H1 (cell line): ENCODE results near the gene BTAF1. TPM values are rescaled to one million over a fixed set of nuclear protein-coding genes. Genes with fewer than 3 reads are reported as not detected.

ENCODE experiments used
- CTCF ChIA-PET: fragments of 300-600 bp; sonication (Branson Sonifier 250); formaldehyde crosslinking; loops from one replicate; lab custom pipeline; 2021; ENCODE audit not compliant: partially characterized antibody; lab: Charles Lee
- POLR2A ChIA-PET: fragments of 300-600 bp; sonication (Branson Sonifier 250); formaldehyde crosslinking; loops from one replicate; lab custom pipeline; 2021; ENCODE audit warnings: inconsistent platforms; ENCODE audit not compliant: partially characterized antibody; lab: Charles Lee
- DNase-seq, 2 experiments: peaks; one replicate each; pipeline versions ENCODE4 v3.0.0 to v3.0.0-alpha.2; 2010 to 2022; ENCODE audit warnings: low spot score in 2 of 2, low read depth in 1 of 2, mixed read lengths in 1 of 2
- FAIRE-seq: peaks from 2 replicates; lab custom pipeline; 2011; peaks lifted over from hg19 to GRCh38; lab: Jason Lieb, UNC
- H2AFZ ChIP-seq: 2 replicates; pipeline ENCODE4 v1.8.1; 2012; ENCODE audit warnings: low read length, inconsistent platforms
- H2AK5ac ChIP-seq: 2 replicates; pipeline ENCODE4 v1.6.1; 2013; ENCODE audit warnings: low read depth, low read length
- H2BK120ac ChIP-seq: replicated peaks from 2 replicates; pipeline ENCODE3; 2013; ENCODE audit warnings: low read depth, low read length, inconsistent platforms
- H2BK12ac ChIP-seq: 2 replicates; pipeline ENCODE4 v1.6.1; 2013; ENCODE audit warnings: low read depth, low read length
- H2BK15ac ChIP-seq: 2 replicates; pipeline ENCODE4 v1.6.1; 2013; ENCODE audit warnings: low read length
- H2BK20ac ChIP-seq: 2 replicates; pipeline ENCODE4 v1.6.1; 2013; ENCODE audit warnings: low read length
- H2BK5ac ChIP-seq: 2 replicates; pipeline ENCODE4 v1.6.1; 2013; ENCODE audit warnings: low read depth, low read length
- H3K14ac ChIP-seq: 2 replicates; pipeline ENCODE4 v1.6.1; 2013; ENCODE audit warnings: inconsistent platforms; ENCODE audit not compliant: insufficient read length
- H3K18ac ChIP-seq: 2 replicates; pipeline ENCODE4 v1.6.1; 2013; ENCODE audit warnings: low read length; ENCODE audit errors: extremely low read depth
- H3K23ac ChIP-seq: 2 replicates; pipeline ENCODE4 v1.6.1; 2013; ENCODE audit warnings: inconsistent platforms; ENCODE audit not compliant: insufficient read length
- H3K23me2 ChIP-seq: 2 replicates; pipeline ENCODE4 v1.6.1; 2013; ENCODE audit warnings: low read depth, low read length
- H3K27ac ChIP-seq: 2 replicates; pipeline ENCODE4 v1.6.1; 2011; ENCODE audit warnings: low read depth, low read length, inconsistent platforms
- H3K27me3 ChIP-seq, 4 experiments: replicated peaks in 1 of 4; 1 replicate in 1 of 4; 2 replicates in 3 of 4; pipeline versions ENCODE4 v1.6.1 to v1.8.1; 2011 to 2013; ENCODE audit warnings: low read length in 3 of 4, mild to moderate bottlenecking in 3 of 4, inconsistent platforms in 2 of 4, mixed read lengths in 2 of 4, moderate library complexity in 1 of 4; ENCODE audit not compliant: control insufficient read depth in 3 of 4, insufficient read depth in 3 of 4; ENCODE audit errors: extremely low read depth in 1 of 4
- H3K36me3 ChIP-seq, 4 experiments: 2 replicates each; pipeline versions ENCODE4 v1.6.1 to v1.8.1; 2011 to 2013; ENCODE audit warnings: mild to moderate bottlenecking in 4 of 4, low read length in 3 of 4, moderate library complexity in 2 of 4, control low read depth in 1 of 4, inconsistent platforms in 1 of 4; ENCODE audit not compliant: insufficient read depth in 4 of 4, control insufficient read depth in 2 of 4
- H3K4ac ChIP-seq: replicated peaks from 2 replicates; pipeline ENCODE3; 2013; ENCODE audit warnings: low read length, low read depth, mixed read lengths, inconsistent platforms; ENCODE audit not compliant: insufficient read length
- H3K4me1 ChIP-seq, 4 experiments: replicated peaks in 1 of 4; 1 replicate in 1 of 4; 2 replicates in 3 of 4; pipeline versions ENCODE4 v1.6.1 to v1.8.1; 2011 to 2013; ENCODE audit warnings: low read length in 3 of 4, inconsistent platforms in 2 of 4, mixed read lengths in 1 of 4; ENCODE audit not compliant: insufficient read depth in 4 of 4, control insufficient read depth in 3 of 4
- H3K4me2 ChIP-seq, 2 experiments: 2 replicates each; pipeline versions ENCODE4 v1.6.1 to v1.8.1; 2011 to 2013; ENCODE audit warnings: low read depth in 2 of 2, low read length in 2 of 2, control low read depth in 1 of 2, inconsistent platforms in 1 of 2, mild to moderate bottlenecking in 1 of 2; ENCODE audit not compliant: insufficient read depth in 1 of 2
- H3K4me3 ChIP-seq, 4 experiments: fragments of 200-600, 300-600 bp in 1 of 4; sonication (generic), shearing (Covaris generic), sonication (Bioruptor Twin) in 1 of 4; 2 replicates each; pipeline versions ENCODE4 v1.5.1 to v1.8.1; 2011 to 2016; ENCODE audit warnings: low read length in 4 of 4, low read depth in 3 of 4, control low read depth in 2 of 4, inconsistent platforms in 2 of 4, mild to moderate bottlenecking in 2 of 4, mixed read lengths in 1 of 4, moderate library complexity in 1 of 4; ENCODE audit not compliant: insufficient read depth in 2 of 4; ENCODE audit errors: extremely low read depth in 1 of 4
- H3K56ac ChIP-seq: replicated peaks from 2 replicates; pipeline ENCODE3; 2013; ENCODE audit warnings: low read depth, mild to moderate bottlenecking, mixed read lengths, low read length, inconsistent platforms; ENCODE audit not compliant: insufficient read length
- H3K79me1 ChIP-seq: 2 replicates; pipeline ENCODE4 v1.6.1; 2013; ENCODE audit warnings: low read depth, low read length, control low read depth
- H3K79me2 ChIP-seq, 2 experiments: 2 replicates each; pipeline versions ENCODE4 v1.6.1 to v1.8.1; 2012 to 2013; ENCODE audit warnings: low read length in 2 of 2, mild to moderate bottlenecking in 2 of 2, inconsistent platforms in 1 of 2; ENCODE audit not compliant: insufficient read depth in 2 of 2, control insufficient read depth in 1 of 2
- H3K9ac ChIP-seq, 4 experiments: replicated peaks in 1 of 4; 1 replicate in 1 of 4; 2 replicates in 3 of 4; pipeline versions ENCODE4 v1.6.1 to v1.8.1; 2011 to 2013; ENCODE audit warnings: low read depth in 3 of 4, low read length in 3 of 4, control low read depth in 2 of 4, mild to moderate bottlenecking in 2 of 4, moderate library complexity in 2 of 4, inconsistent platforms in 1 of 4; ENCODE audit errors: extremely low read depth in 1 of 4
- H3K9me3 ChIP-seq, 2 experiments: 2 replicates each; pipeline versions ENCODE4 v1.6.1 to v1.8.1; 2012 to 2013; ENCODE audit warnings: mild to moderate bottlenecking in 2 of 2, moderate library complexity in 2 of 2, control low read depth in 1 of 2, inconsistent platforms in 1 of 2, low read depth in 1 of 2, low read length in 1 of 2, mixed read lengths in 1 of 2; ENCODE audit not compliant: insufficient read depth in 2 of 2
- H4K20me1 ChIP-seq, 2 experiments: replicated peaks in 1 of 2; 2 replicates each; pipeline versions ENCODE3 to v1.8.1; 2011 to 2013; ENCODE audit warnings: inconsistent platforms in 2 of 2, low read length in 2 of 2, mild to moderate bottlenecking in 1 of 2; ENCODE audit not compliant: insufficient read depth in 2 of 2, control insufficient read depth in 1 of 2
- H4K5ac ChIP-seq: 2 replicates; pipeline ENCODE4 v1.6.1; 2013; ENCODE audit warnings: low read length, low read depth, mixed read lengths, inconsistent platforms; ENCODE audit not compliant: insufficient read length
- H4K8ac ChIP-seq: 2 replicates; pipeline ENCODE4 v1.8.0; 2013; ENCODE audit warnings: mild to moderate bottlenecking, moderate library complexity, low read length, inconsistent platforms; ENCODE audit not compliant: insufficient read depth; ENCODE audit errors: extremely low read depth
- H4K91ac ChIP-seq: replicated peaks from 2 replicates; pipeline ENCODE3; 2013; ENCODE audit warnings: low read length, mixed read lengths, inconsistent platforms; ENCODE audit not compliant: insufficient read length
- CBX5 ChIP-seq: fragments of 300-800, 300-1000 bp; sonication (generic); IDR thresholded peaks from 2 replicates; pipeline ENCODE4 v1.7.1; 2016; ENCODE audit warnings: antibody characterized with exemption, low read length, low read depth
- RFX5 ChIP-seq: IDR thresholded peaks from 2 replicates; pipeline ENCODE4 v1.6.1; 2011; ENCODE audit warnings: low read depth, low read length, improper control_type of control experiment, borderline replicate concordance
- SP1 ChIP-seq: IDR thresholded peaks from 2 replicates; pipeline ENCODE4 v1.6.1; 2011; ENCODE audit warnings: low read depth, low read length
- SP4 ChIP-seq: IDR thresholded peaks from 2 replicates; pipeline ENCODE4 v1.6.1; 2012; ENCODE audit warnings: low read length, inconsistent platforms
- WGBS, 2 experiments: shearing (Covaris generic) in 1 of 2; methylation state at CpG; one replicate each; pipeline versions ENCODE4 v1.1.6 to v1.1.7; 2013 to 2015; ENCODE audit warnings: low lambda C conversion rate in 2 of 2, mixed read lengths in 2 of 2, inconsistent platforms in 1 of 2, low coverage in 1 of 2, missing lambda C conversion rate in 1 of 2; ENCODE audit not compliant: insufficient replicate concordance in 2 of 2, insufficient coverage in 1 of 2, insufficient read length in 1 of 2; ENCODE audit errors: extremely low coverage in 1 of 2, missing lambda C conversion rate in 1 of 2; 5-methylcytosine and 5-hydroxymethylcytosine counted together
- polyA plus RNA-seq, 7 experiments: library from polyadenylated mRNA; depleted of rRNA in 3 of 7; stranded (reverse) in 5 of 7; unstranded in 2 of 7; fragments of >200 nt in 5 of 7; fragments of 200-250 nt in 2 of 7; gene quantifications; 1 replicate in 5 of 7; 2 replicates in 1 of 7; 4 replicates in 1 of 7; pipeline versions ENCODE4 v1.2.1 to v1.2.3, GENCODE V29; 2011 to 2013; ENCODE audit warnings: missing spikeins in 2 of 7, mixed read lengths in 2 of 7
- total RNA-seq: library from RNA; stranded (reverse); fragmentation: NEBNext Ultra II Directional; extraction: Animal tissue kit (Norgen Biotek cat#: 25700); gene quantifications from 2 replicates; pipeline ENCODE4 v1.2.1, GENCODE V29; 2021

Gene BTAF1
- total and polyA plus RNA-seq, 2 of the 8 experiments (the other 6 are each of a cell fraction or from before 2014, with no cell fraction given) = 24.5 to 39.1 TPM

DNA sequence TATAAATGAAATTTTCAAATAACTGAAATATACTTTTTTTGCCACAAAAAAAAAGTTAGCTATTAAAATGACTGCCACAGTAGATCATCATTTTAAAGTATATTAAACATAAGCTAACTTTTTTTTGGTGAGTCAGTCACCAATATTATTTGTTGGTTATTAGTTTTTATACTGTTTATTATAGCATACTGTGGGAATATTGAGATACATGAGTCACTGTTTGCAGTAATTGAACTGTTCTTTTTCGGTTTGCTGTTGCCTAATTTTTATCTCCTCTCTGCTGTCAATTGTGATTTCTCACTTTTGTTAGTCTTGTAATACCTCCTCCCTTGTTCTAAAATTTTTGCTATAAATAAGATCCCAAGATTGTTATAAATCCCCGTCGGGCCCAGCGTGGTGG is 45.7 kb downstream of the BTAF1 start:
- DNase-seq (no peak), FAIRE-seq (no peak)
- Histone ChIP-seq H3K27ac (no peak overlapping the region), H2AFZ (no peak overlapping the region), H4K8ac (no peak overlapping the region), H3K23me2 (no peaks in the 10 kb centered on the region), H3K27me3 (no peaks in the 10 kb centered on the region), H3K4me1 (no peaks in the 10 kb centered on the region), H3K9ac (no peak overlapping the region), H3K9me3 (no peaks in the 10 kb centered on the region), H3K14ac (no peak overlapping the region), H2BK15ac (no peak overlapping the region), H3K4me3 (no peak overlapping the region), H2BK5ac (no peak overlapping the region), H3K4ac (no peak overlapping the region), H4K91ac (no peak overlapping the region), H3K36me3 (peaks cover 0 to 41% (median 12%) of the 10 kb centered on the region in 4 experiments; a peak in 4 of 8 replicates), H4K20me1 (no peaks in the 10 kb centered on the region), H2AK5ac (no peak overlapping the region), H3K79me1 (no peaks in the 10 kb centered on the region), H3K56ac (no peak overlapping the region), H2BK20ac (no peak overlapping the region), H3K18ac (no peak overlapping the region), H2BK12ac (no peak overlapping the region), H3K79me2 (no peaks in the 10 kb centered on the region), H4K5ac (no peak overlapping the region), H3K23ac (no peak overlapping the region), H3K4me2 (no peak overlapping the region), H2BK120ac (no peak overlapping the region)
- WGBS, 2 experiments = 95% methylated on average over 4 of the region's 4 CpGs; no CpG with 5 or more reads in 1 of the 2 experiments
- CTCF ChIA-PET = interaction anchor here (1.0 kb wide), 1 partner anchor 24 kb away, joined by 3 read pairs; no protein-coding TSS in a partner anchor
- TF ChIP-seq SP4 (no peak), RFX5 (no peak), SP1 (no peak), CBX5 (no peak)
- POLR2A ChIA-PET = no interaction called here
